ENCODE data around the gene NFIB.

NFIB gene

GRCh38 chr9:14271093-14271673, 42.8 kb downstream of the NFIB start:
- DNase-seq, result no peak

DNA sequence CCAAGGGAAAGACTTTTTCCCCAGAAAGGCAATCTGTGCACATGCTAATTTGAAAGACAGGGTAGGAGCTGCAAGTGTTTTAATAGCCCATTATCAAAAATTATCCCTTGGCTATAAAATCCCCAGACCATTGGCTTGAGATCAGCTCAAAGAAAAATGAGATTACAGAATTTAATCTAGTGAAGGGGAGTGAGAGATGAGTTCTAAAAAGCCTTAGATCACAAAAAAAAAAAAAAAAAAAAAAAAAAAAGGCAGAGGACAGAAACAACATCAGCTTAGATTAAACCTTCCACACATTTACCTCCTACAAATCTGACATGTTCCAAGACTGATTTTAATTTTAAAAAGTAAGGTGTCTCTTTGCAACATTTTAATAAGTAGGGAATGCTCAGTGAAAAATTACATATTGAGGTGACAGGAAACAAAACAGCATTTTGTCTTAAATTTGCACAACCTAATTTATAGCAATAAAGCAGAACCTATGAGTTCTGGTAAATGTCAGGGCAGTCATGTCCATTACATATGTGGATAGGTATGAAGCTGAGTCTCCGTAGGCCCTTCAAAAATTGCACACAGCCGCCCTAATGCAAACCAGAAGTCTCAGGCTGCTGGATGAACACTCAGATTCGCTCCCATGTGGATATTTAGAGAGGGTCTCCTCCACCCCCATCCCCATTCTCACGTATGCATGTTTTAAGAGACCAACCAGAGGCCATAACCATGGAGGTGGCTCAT, 43.4 kb downstream of the NFIB start:
- DNase-seq, result no peak

DNA sequence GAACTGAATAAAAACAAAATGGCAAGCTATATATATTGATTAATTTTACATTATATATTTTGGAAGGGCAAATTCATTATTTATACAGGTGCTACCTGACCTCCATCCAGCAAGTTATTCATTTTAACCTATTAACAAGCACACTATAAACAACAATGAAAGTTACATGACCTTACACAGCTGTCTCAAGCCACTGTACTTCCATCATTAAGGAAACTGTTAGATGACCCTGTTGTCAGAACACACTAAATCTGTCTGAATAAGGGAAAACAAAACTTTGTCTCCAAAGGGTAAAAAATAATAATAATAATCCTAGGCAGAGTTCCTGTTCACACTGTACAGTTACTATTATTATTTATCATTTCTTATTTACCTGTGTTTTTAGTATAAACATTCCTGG, 44.0 kb downstream of the NFIB start:
- no peak for DNase-seq

DNA sequence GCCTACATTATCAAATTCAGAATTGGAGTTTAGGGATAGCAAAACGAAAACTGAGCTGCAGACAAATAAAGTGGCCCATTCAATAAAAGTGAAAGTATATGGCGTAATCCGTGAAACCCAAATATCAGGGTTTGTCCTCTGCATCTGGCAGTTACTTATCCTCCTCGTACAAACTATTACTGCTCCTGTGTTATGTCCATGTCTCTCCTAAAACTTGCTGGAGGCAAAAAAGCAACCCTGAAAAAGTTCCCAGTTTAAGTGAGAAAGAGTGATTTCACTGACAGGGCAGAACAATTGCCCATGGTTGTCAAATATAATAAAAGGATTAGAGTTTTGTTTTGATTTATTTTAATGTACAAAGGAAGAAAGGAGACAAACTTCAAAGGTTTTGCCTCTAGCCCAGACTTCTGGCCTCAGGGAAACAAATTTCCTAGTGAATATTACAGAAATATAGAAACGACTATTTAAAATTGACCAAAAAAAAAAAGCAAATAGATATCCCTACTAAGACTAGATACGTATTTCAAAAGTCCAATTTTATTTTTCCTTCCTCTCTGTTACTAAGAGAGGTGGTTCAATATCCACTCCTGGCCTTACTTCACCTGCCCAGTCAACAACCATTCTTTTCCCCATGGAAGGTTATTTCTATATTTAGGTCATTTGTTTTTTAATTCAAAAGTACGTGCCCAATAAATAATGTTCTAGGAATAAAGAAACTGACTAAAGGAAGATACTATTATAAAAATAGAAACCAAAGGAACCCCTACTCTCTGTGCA, 50.0 kb downstream of the NFIB start:
- no peak for DNase-seq

DNA sequence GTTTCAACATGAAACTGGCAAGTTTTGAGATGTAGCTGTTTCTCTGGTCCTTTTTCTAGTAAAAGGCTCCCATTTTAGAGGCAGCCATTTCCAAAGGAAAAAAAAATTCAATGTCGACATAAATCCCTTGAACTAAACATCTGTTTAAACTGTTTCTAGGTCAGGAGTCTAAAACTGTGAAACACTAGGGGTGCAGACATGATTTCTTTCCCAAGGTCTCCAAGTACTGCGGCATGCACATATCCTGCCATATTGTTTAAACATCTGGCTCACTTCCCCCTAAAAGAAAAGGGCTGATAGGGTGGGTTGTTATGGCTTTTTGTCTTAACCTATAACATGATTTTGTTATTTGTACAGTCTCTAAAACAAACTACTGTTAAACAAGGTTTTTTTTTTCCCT, 51.1 kb downstream of the NFIB start:
- no peak for DNase-seq

DNA sequence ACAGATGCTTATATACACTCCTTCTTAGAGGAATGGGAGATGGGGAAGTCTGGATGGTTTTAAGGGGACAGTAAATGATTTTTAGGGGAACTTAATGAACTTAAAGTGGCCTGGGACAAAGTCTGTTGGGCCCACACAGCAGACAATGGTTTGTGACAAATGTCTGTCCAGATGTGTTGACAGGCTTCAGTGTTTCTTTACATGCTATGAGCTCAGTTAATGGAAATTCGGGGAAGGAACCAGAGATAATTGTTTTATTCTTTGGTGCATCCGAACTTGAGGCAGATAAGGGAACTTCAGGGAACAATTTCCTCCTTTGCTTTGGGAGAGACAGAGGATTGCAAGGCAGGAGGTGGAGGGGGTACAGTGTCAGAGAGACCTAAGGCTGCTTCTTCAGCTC, 52.3 kb downstream of the NFIB start:
- DNase-seq, result no peak

DNA sequence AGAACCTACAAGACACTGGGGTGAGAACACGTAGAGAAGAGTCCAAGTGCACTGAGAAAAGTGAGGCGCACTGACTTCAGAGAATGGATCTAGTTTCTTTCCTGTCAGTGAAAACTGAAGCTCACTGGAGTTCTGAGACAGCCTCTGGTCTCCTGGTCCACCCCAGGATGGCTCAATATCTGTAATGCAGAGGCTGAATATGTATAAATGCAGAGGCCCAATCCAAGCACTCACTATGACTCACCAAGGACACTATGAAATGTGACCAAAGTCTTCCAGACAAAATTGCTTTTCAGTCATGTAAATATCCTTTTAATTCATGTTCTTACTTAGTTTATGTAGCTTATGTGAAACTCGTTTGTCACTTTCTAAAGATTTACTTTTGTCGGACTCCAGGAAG, 53.8 kb downstream of the NFIB start:
- no peak for DNase-seq

DNA sequence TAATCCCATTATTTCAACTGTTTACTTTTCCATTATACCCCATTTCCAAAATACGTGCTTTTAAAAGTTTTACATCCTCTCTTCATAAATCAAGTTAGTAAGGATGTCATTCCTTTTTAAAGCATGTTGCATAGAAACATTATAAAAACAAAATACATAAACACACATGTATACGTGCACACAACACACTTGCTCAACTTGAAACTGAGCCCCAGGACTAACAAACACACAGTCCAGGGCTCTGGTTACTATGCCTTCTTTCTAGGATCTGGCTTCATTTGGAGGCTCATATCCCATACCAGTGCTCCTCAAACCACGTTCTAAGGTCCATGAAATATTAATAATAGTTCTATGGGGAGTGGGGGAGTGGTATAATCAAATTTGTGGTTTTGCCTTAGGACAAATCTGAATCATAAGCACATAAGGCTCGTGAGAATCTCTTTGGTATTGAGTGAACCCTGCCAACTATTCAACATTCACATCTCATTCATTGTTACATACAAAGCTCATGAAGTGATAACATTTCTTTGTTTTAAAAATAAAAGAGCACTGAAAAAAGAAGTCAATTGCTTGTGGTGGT, 55.2 kb downstream of the NFIB start:
- DNase-seq, result peak; percentile 60

GRCh38 chr9:14258156-14258555, 55.8 kb downstream of the NFIB start:
- no peak for DNase-seq

DNA sequence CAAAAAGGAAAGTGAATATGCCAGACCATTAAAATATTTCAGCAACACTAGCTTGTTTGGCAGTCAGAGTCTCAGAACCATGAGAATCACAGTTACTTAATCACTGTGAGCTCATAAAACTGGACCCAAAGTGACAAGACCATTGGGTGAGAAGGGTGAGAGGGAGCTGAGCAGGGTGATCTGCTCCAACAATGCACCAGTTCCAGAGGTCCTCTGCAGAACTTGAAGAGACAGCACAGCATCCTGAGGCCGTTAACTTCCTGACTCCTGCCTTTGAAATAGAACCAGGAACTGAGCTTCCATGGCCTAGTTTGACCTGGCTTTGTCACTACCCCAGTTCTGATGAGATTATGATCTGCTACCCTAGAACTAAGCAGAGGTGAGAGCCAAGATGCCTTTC, 57.4 kb downstream of the NFIB start:
- no peak for DNase-seq

GRCh38 chr9:14251154-14252071, 62.5 kb downstream of the NFIB start:
- peak; percentile 54 for DNase-seq

GRCh38 chr9:14250794-14251153, 63.2 kb downstream of the NFIB start:
- no peak for DNase-seq

DNA sequence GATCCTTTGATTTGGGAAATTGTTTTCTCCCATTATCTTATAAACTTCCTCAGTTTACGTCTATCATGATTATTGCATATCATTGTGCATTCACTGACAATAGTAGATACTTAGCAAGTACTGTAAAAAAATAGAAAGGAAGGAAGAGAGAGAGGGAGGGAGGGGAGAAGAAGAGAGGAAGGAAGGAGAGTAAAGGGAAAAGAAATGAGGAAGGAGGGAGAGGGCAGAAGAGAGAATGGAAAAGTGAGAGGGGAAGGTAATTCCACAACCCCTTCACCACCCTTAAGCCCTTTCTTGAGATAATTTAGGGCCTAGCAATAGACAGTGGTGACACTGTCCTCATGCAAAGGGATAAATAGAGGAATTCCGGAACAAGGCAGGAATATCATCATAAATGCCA, 64.4 kb downstream of the NFIB start:
- no peak for DNase-seq

DNA sequence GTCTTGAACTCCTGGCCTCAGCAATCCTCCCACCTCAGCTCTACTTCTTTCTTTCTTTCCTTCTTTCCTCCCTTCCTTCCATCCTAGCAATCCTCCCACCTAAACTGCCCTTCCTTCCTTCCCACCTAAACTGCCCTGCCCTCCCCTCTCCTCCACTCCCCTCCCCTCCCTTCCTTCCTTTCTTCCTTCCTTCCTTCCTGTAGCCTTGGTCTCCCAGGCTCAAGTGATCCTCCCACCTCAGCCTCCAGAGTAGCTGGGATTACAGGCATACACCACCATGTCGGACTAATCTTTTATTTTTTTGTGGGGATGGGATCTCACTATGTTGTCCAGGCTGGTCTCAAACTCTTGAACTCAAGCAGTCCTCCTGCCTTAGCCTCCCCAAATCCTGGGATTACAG, 65.8 kb downstream of the NFIB start:
- DNase-seq, result no peak

- DNase-seq, result no peak
These were observed 66.4 kb downstream of the NFIB start for GRCh38 chr9:14247577-14247976.

DNA sequence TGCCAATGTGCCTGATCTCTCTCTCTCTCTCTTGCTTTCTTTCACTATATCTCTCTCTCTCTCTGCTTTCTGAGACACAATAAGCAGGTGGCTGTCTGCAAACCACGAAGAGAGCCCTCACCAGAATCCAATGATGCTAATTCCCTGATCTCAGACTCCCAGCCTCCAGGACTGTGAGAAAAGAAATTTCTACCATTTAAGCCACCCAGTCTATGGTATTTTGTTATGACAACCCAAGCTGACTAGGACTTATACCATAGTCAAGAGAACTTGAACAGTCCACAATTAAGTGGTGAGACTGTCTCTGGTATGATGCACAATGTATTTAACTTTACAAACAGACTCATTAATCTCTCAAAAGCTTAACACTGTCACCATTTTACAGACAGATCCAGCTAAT, 67.0 kb downstream of the NFIB start:
- DNase-seq, result no peak

GRCh38 chr9:14245901-14246525, 67.9 kb downstream of the NFIB start:
- no peak for DNase-seq

DNA sequence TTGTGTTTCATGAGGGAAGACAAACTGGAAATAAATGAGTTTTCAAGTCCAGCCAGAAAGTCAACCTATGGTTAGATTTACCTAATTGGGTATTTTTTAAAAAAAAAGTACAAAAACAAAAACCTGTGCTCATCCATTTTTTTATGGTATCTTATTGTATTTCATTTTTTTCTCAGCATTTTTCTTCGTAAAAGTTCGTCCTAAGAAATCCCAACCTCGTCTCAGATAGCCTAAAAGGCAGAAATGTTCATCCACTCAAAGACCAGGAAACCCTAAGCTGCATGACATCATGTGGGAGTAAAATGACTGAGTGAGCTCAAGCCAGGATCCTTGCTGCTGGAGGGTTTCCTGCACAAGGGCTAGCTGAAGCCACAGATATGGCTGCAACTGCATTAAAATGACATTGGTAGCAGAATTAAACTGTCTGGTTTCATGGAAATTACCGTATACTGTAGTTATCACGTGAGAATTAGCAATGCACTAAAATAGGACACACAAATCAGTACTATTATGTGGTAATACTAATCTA, 70.4 kb downstream of the NFIB start:
- DNase-seq, result no peak

DNA sequence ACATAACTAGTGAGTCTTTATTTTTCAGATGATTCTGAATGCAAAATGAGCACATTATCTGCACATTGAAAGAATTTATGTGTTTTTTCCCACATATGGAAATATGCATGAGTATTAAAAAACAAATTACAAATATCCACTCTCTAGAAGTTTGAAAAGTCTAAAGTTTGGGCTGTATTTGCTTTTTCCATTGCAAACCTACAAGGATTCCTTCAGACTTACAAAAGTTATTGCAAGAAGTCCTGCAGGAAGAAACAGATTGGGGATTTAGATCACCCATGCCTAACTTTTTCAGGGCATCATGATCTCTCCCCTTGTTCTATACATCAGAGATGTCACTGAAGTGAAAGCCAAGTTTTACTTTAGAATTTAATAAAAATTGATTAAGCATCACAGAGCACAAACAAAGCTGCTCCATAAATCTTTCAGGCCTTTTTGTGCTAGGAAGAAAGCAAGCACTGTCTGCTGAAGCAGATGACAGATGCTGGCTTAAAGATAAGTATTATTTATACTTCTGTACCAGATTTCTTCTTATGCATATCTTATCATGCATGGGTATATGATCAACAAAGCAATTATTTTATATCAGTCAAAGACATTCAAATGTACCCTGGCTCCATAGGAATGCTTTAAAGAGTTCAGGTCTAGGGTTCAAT, 71.7 kb downstream of the NFIB start:
- DNase-seq, result no peak

GRCh38 chr9:14240537-14240936, 73.4 kb downstream of the NFIB start:
- no peak for DNase-seq

DNA sequence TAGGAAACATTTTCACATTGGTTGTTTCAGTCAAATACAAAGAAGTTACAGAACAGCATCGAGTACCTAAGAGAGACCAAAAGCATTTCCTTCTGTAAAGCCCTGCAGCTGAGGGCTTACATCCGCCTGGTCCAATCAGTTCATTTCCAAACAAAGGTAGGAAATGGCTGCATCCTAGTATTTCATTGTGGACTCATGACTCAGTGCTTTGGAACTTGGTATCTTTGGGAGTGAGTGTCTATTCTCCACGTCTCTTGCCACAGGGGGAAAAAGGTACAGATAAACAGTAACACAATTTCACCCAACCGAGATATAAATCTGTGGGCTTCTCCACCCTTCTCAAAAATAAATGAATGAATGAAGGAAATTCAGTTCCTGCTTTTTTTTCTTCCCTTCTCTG, 75.4 kb downstream of the NFIB start:
- no peak for DNase-seq

DNA sequence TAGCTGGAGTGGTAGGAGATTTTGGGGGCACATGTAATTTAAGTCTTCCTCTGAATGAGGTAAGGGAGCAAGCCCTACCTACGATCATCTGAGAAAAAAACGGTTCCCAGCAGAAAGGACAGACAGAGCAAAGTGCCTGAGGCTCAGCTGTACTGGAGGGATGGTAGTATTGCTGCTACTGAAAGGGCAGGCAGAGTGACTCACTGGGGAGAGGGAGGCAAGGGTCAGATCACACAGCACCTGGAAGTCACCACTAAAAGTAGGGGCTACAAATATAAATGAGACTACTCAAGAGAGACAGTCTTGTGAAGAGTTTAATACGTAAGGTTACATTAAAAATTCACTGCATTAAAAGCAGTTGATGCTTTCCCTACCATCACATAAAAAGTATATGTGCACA, 75.9 kb downstream of the NFIB start:
- DNase-seq, result no peak

Measured in NCI-H1048 (cell line).